HCT116 (cell line): ENCODE data around the gene SPRED3. TPM values are rescaled to one million over a fixed set of nuclear protein-coding genes. Genes with fewer than 3 reads are reported as not detected.

Source experiments
- ATAC-seq: fragments of 200-7000 bp; cut with Tn5 transposase; 2 replicates; pipeline ENCODE4 v1.9.1; 2020; ENCODE audit warnings: mild to moderate bottlenecking, moderate library complexity
- BruUV-seq: library from RNA; stranded (reverse); fragments of 400-500 nt; replicated peaks from 2 replicates; lab custom pipeline; 2021; lab: Mats Ljungman, UMichigan
- CTCF ChIA-PET: fragments of 300-600 bp; sonication (Branson Sonifier 250); formaldehyde crosslinking; loops from one replicate; lab custom pipeline; 2021; ENCODE audit warnings: antibody characterized with exemption; lab: Charles Lee
- POLR2A ChIA-PET: fragments of 300-600, 350-600 bp; sonication (Branson Sonifier 250); formaldehyde crosslinking; loops from one replicate; lab custom pipeline; 2021; ENCODE audit warnings: antibody characterized with exemption; lab: Charles Lee
- RAD21 ChIA-PET, 2 experiments: fragments of 300-600 bp; sonication (Branson Sonifier 250); formaldehyde crosslinking; loops; one replicate each; lab custom pipeline; 2023; ENCODE audit warnings: low total read pairs in 2 of 2; ENCODE audit not compliant: uncharacterized antibody in 2 of 2, unreplicated experiment in 2 of 2, low non-redundant PET in 1 of 2; lab: Charles Lee
- DNase-seq: peaks from one replicate; pipeline ENCODE4 v3.0.0-alpha.2; 2010; ENCODE audit warnings: low read depth, low spot score
- H2AFZ ChIP-seq: fragments of 200-600 bp; shearing (Covaris generic), sonication (generic); 2 replicates; pipeline ENCODE4 v1.6.1; 2017; ENCODE audit warnings: low read depth, mixed run types, mixed read lengths, antibody characterized with exemption, low read length; ENCODE audit not compliant: poor library complexity, severe bottlenecking
- H3K27ac ChIP-seq: 2 replicates; pipeline ENCODE4 v1.5.1; 2012; ENCODE audit warnings: low read depth, low read length
- H3K27me3 ChIP-seq: fragments of 200-600 bp; sonication (generic); 2 replicates; pipeline ENCODE4 v1.6.1; 2016; ENCODE audit warnings: mixed run types, low read length, mixed read lengths; ENCODE audit not compliant: insufficient read depth
- H3K36me3 ChIP-seq, 2 experiments: fragments of 200-500 bp in 1 of 2; fragments of 200-600 bp in 1 of 2; sonication (Bioruptor generic) in 1 of 2; sonication (generic) in 1 of 2; 2 replicates each; pipeline versions ENCODE4 v1.5.1 to v1.6.1; 2014 to 2016; ENCODE audit warnings: low read length in 2 of 2, inconsistent platforms in 1 of 2, mixed read lengths in 1 of 2, mixed run types in 1 of 2; ENCODE audit not compliant: insufficient read depth in 2 of 2, control insufficient read depth in 1 of 2
- H3K4me1 ChIP-seq, 2 experiments: fragments of 200-600 bp in 1 of 2; sonication (generic) in 1 of 2; 2 replicates each; pipeline versions ENCODE4 v1.5.1 to v1.6.1; 2012 to 2017; ENCODE audit warnings: low read length in 2 of 2, inconsistent platforms in 1 of 2, mild to moderate bottlenecking in 1 of 2, mixed read lengths in 1 of 2, mixed run types in 1 of 2, moderate library complexity in 1 of 2; ENCODE audit not compliant: insufficient read depth in 2 of 2, control insufficient read depth in 1 of 2
- H3K4me2 ChIP-seq: fragments of 200-600 bp; sonication (generic); 2 replicates; pipeline ENCODE4 v1.6.1; 2017; ENCODE audit warnings: mixed run types, low read length, mixed read lengths
- H3K4me3 ChIP-seq, 2 experiments: fragments of 200-600 bp in 1 of 2; sonication (generic) in 1 of 2; replicated peaks in 1 of 2; 2 replicates each; pipeline ENCODE4 v1.5.1; 2011 to 2016; ENCODE audit warnings: low read length in 2 of 2, control low read depth in 1 of 2, low read depth in 1 of 2, mild to moderate bottlenecking in 1 of 2, mixed read lengths in 1 of 2, mixed run types in 1 of 2
- H3K79me2 ChIP-seq: fragments of 200-600 bp; sonication (generic); 2 replicates; pipeline ENCODE4 v1.6.1; 2017; ENCODE audit warnings: mild to moderate bottlenecking, mixed run types, low read length, moderate library complexity, mixed read lengths; ENCODE audit not compliant: insufficient read depth
- H3K9ac ChIP-seq: fragments of 200-600 bp; sonication (generic); 2 replicates; pipeline ENCODE4 v1.6.1; 2016; ENCODE audit warnings: low read length, mixed read lengths
- H3K9me2 ChIP-seq: fragments of 200-600 bp; sonication (generic), shearing (Covaris generic); 2 replicates; pipeline ENCODE4 v1.6.1; 2017; ENCODE audit warnings: mixed run types, mild to moderate bottlenecking, moderate library complexity; ENCODE audit not compliant: insufficient read depth
- H3K9me3 ChIP-seq, 2 experiments: fragments of 200-500 bp in 1 of 2; fragments of 200-600 bp in 1 of 2; sonication (Bioruptor generic) in 1 of 2; sonication (generic) in 1 of 2; 2 replicates each; pipeline ENCODE4 v1.6.1; 2014 to 2017; ENCODE audit warnings: low read length in 2 of 2, mixed read lengths in 2 of 2, inconsistent platforms in 1 of 2, low read depth in 1 of 2, mild to moderate bottlenecking in 1 of 2, mixed run types in 1 of 2, moderate library complexity in 1 of 2; ENCODE audit not compliant: control insufficient read depth in 1 of 2, insufficient read depth in 1 of 2
- H4K20me1 ChIP-seq: fragments of 200-600 bp; sonication (generic), shearing (Covaris generic); 2 replicates; pipeline ENCODE4 v1.6.1; 2017; ENCODE audit warnings: mixed run types, mild to moderate bottlenecking, moderate library complexity; ENCODE audit not compliant: insufficient read depth
- CTCF ChIP-seq, 3 experiments: fragments of 200-600 bp in 1 of 3; sonication (generic) in 1 of 3; IDR thresholded peaks in 2 of 3; conservative IDR thresholded peaks in 1 of 3; 2 replicates each; pipeline ENCODE4 v1.5.1; 2012 to 2017; ENCODE audit warnings: low read depth in 2 of 3, low read length in 2 of 3, antibody characterized with exemption in 1 of 3, borderline replicate concordance in 1 of 3, control low read depth in 1 of 3, mild to moderate bottlenecking in 1 of 3, mixed read lengths in 1 of 3, mixed run types in 1 of 3, moderate library complexity in 1 of 3; ENCODE audit not compliant: insufficient read depth in 1 of 3
- EGR1 ChIP-seq: IDR thresholded peaks from 2 replicates; pipeline ENCODE4 v1.6.1; 2012; ENCODE audit warnings: low read depth
- ELF1 ChIP-seq: IDR thresholded peaks from 2 replicates; pipeline ENCODE4 v1.6.1; 2012; ENCODE audit warnings: low read depth, borderline replicate concordance
- EZH2 ChIP-seq: fragments of 200-600 bp; sonication (generic); IDR thresholded peaks from 2 replicates; pipeline ENCODE4 v1.6.1; 2017; ENCODE audit warnings: antibody characterized with exemption, mixed run types
- EZH2phosphoT487 ChIP-seq: fragments of 200-600 bp; IDR thresholded peaks from 2 replicates; pipeline ENCODE4 v1.6.1; 2018; ENCODE audit warnings: antibody characterized with exemption, borderline replicate concordance
- JUND ChIP-seq: IDR thresholded peaks from 2 replicates; pipeline ENCODE4 v1.6.1; 2012
- POLR2A ChIP-seq: IDR thresholded peaks from 2 replicates; pipeline ENCODE4 v1.7.0; 2011; ENCODE audit warnings: borderline replicate concordance; ENCODE audit not compliant: insufficient read depth, insufficient read length; ENCODE audit errors: extremely low read depth
- REST ChIP-seq: IDR thresholded peaks from 2 replicates; pipeline ENCODE4 v1.6.1; 2012; ENCODE audit warnings: low read depth
- SRF ChIP-seq: IDR thresholded peaks from 2 replicates; pipeline ENCODE4 v1.6.1; 2012; ENCODE audit warnings: low read depth
- TCF7L2 ChIP-seq: IDR thresholded peaks from 2 replicates; pipeline ENCODE4 v1.7.0; 2011; ENCODE audit warnings: borderline replicate concordance, inconsistent platforms; ENCODE audit not compliant: insufficient read depth, insufficient read length; ENCODE audit errors: extremely low read depth
- ZBTB33 ChIP-seq: IDR thresholded peaks from 2 replicates; pipeline ENCODE4 v1.6.1; 2011; ENCODE audit warnings: mild to moderate bottlenecking, low read length, moderate library complexity; ENCODE audit not compliant: insufficient replicate concordance; ENCODE audit errors: extremely low read depth
- ZNF274 ChIP-seq: fragments of 200-500 bp; sonication (Bioruptor generic); IDR thresholded peaks from 2 replicates; pipeline ENCODE4 v1.6.1; 2014; ENCODE audit warnings: mild to moderate bottlenecking, low read depth, low read length, inconsistent platforms
- intact Hi-C: fragments of 100-400 bp; cut with micrococcal nuclease; formaldehyde crosslinking; loops from 2 replicates; pipeline ENCODE4 v1.10.0; 2022
- total RNA-seq: library from RNA; stranded (reverse); gene quantifications from one replicate; pipeline ENCODE4 v1.2.1, GENCODE V29; 2021; ENCODE audit not compliant: unreplicated experiment

Gene SPRED3
- total RNA-seq, 1 experiment from 2014 or later = 3.4 TPM

GRCh38 chr19:38412961-38413360 is 24.5 kb downstream of the SPRED3 start:
- Histone ChIP-seq H2AFZ (no peak overlapping the region), H3K9ac (no peak overlapping the region), H3K27ac (no peak overlapping the region), H3K36me3 (no peaks in the 10 kb centered on the region), H3K4me3 (no peak overlapping the region), H3K9me3 (no peaks in the 10 kb centered on the region)
- DNase-seq (no peak), ATAC-seq (no peak)
- TF ChIP-seq CTCF (IDR thresholded peaks at IDR 0.05 in 2 of 3, conservative IDR thresholded peaks at IDR 0.05 in 1 of 3; ENCODE audit: borderline replicate concordance in 1 of 3, insufficient read depth in 1 of 3, low read depth in 2 of 3, low read length in 2 of 3) = no peak
- TF ChIP-seq, all 23 proteins: peak for 0
- Histone ChIP-seq H3K79me2 (no peaks in the 10 kb centered on the region), H3K27me3 (no peaks in the 10 kb centered on the region), H4K20me1 (no peaks in the 10 kb centered on the region), H3K4me1 (peaks cover 9 to 22% of the 10 kb centered on the region in 2 experiments; a peak in 3 of 4 replicates), H3K9me2 (no peaks in the 10 kb centered on the region), H3K4me2 (no peak overlapping the region)
- ChIA-PET CTCF (interaction anchor here (1.0 to 2.2 kb wide), 2 partner anchors 9 to 10 kb away, joined by 3 to 7 read pairs; partner anchors contain the start of gene FAM98C), RAD21 (no interaction called here), POLR2A (interaction anchor here (1.0 kb wide), 1 partner anchor 10 kb away, joined by 4 read pairs; the partner anchor contains the start of gene FAM98C)
- BruUV-seq = no TSS peak
- intact Hi-C loops = no loop called here

GRCh38 chr19:38413416-38413815 is 24.9 kb downstream of the SPRED3 start:
- BruUV-seq = no TSS peak
- POLR2A ChIA-PET = no interaction called here
- TF ChIP-seq ELF1 (no peak), ZNF274 (no peak), POLR2A (no peak), SRF (no peak), JUND (no peak), REST (no peak), EZH2phosphoT487 (no peak), TCF7L2 (no peak), EGR1 (no peak), ZBTB33 (no peak), EZH2 (no peak)

More at GRCh38 chr19:38413416-38413815, 24.9 kb downstream of the SPRED3 start:
- H3K4me2 ChIP-seq = no peak overlapping the region
- peaks cover 13 to 27% of the 10 kb centered on the region in 2 experiments; a peak in 3 of 4 replicates for H3K4me1 ChIP-seq
- H3K9ac ChIP-seq = no peak overlapping the region
- CTCF ChIA-PET = interaction anchor here (2.2 kb wide), 1 partner anchor 11 kb away, joined by 7 read pairs; the partner anchor contains the start of gene FAM98C
- H2AFZ ChIP-seq = no peak overlapping the region
- no peaks in the 10 kb centered on the region for H3K36me3 ChIP-seq
- no peaks in the 10 kb centered on the region for H3K9me2 ChIP-seq
- no peak for ATAC-seq
- no peaks in the 10 kb centered on the region for H3K27me3 ChIP-seq
- intact Hi-C loops = no loop called here
- no peaks in the 10 kb centered on the region for H4K20me1 ChIP-seq
- RAD21 ChIA-PET = no interaction called here
- H3K4me3 ChIP-seq = no peak overlapping the region
- no peaks in the 10 kb centered on the region for H3K79me2 ChIP-seq
- no peak for DNase-seq
- no peaks in the 10 kb centered on the region for H3K9me3 ChIP-seq
- no peak overlapping the region for H3K27ac ChIP-seq
